Lower lobe of right lung (tissue), 2 donors: Measurements from ENCODE around the gene PATJ. TPM values are rescaled to one million over a fixed set of nuclear protein-coding genes. Genes with fewer than 3 reads are reported as not detected.
A peak's percentile ranks its signal among the peaks of the same experiment; 100 is the strongest.

Source experiments
- ATAC-seq, 2 donors: fragments of 200-7000 bp; cut with Tn5 transposase; one replicate each; pipeline ENCODE4 v1.9.1; 2020 to 2022; ENCODE audit warnings: mild to moderate bottlenecking in 2 of 2, moderate library complexity in 2 of 2
- DNase-seq: peaks from one replicate; pipeline ENCODE4 v3.0.0-alpha.2; 2020
- H3K27ac ChIP-seq: fragments of 200-600 bp; one replicate; pipeline ENCODE4 v1.8.0; 2022
- H3K27me3 ChIP-seq: fragments of 200-600 bp; one replicate; pipeline ENCODE4 v1.8.0; 2022; ENCODE audit warnings: low read depth
- H3K36me3 ChIP-seq: fragments of 200-600 bp; one replicate; pipeline ENCODE4 v1.8.0; 2022; ENCODE audit warnings: mild to moderate bottlenecking
- H3K4me1 ChIP-seq: fragments of 200-600 bp; one replicate; pipeline ENCODE4 v1.8.0; 2022
- H3K4me3 ChIP-seq: fragments of 200-600 bp; one replicate; pipeline ENCODE4 v1.8.0; 2022; ENCODE audit warnings: mild to moderate bottlenecking
- H3K9me3 ChIP-seq: fragments of 200-600 bp; one replicate; pipeline ENCODE4 v1.8.0; 2022
- CTCF ChIP-seq: fragments of 200-600 bp; IDR thresholded peaks from one replicate; pipeline ENCODE4 v1.8.0; 2022; ENCODE audit warnings: antibody characterized with exemption, mild to moderate bottlenecking
- intact Hi-C: fragments of 100-400 bp; cut with DNase I; formaldehyde crosslinking; loops from one replicate; pipeline ENCODE4 v1.11.0; 2022
- total RNA-seq: library from RNA; stranded (reverse); fragmentation: NEBNext Ultra II Directional; extraction: Animal tissue kit (Norgen Biotek cat#: 25700); gene quantifications from one replicate; pipeline ENCODE4 v1.2.1, GENCODE V29; 2021
- donor health status: DM: no; HTN: yes; CAD: no; lungs with severe emphysema.

PATJ gene
- total RNA-seq, 1 donor from 2014 or later: 63.9 TPM

DNA sequence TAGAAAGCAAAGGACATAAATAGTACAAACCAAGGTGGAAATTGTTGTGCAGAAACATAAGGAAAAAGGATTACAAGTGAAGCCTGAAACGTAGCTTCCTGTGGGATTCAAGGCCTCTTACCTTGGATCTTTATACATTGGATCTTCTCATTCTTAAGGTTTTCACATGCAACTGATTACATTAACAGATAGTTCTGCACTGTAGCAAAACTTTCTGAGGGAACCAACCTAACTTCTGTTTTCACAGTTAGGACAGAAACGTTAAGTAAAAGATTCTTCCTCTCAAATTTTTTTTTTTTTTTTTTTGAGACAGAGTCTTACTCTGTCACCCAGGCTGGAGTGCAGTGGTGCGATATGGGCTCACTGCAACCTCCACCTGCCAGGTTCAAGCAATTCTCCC lies 9.6 kb upstream of the PATJ start:
- ATAC-seq (no peak), DNase-seq (no peak)
- intact Hi-C loops: no loop called here
- Histone ChIP-seq H3K27ac (no peak overlapping the region), H3K27me3 (no peaks in the 10 kb centered on the region), H3K4me3 (no peak overlapping the region), H3K4me1 (no peaks in the 10 kb centered on the region), H3K9me3 (no peaks in the 10 kb centered on the region), H3K36me3 (no peaks in the 10 kb centered on the region)
- TF ChIP-seq CTCF: no peak

- ATAC-seq (no peak), DNase-seq (no peak)
- H3K36me3 ChIP-seq: no peaks in the 10 kb centered on the region
- H3K4me1 ChIP-seq: peaks cover 13% of the 10 kb centered on the region
- TF ChIP-seq CTCF: no peak
- intact Hi-C loops: no loop called here
- H3K4me3 ChIP-seq: peak overlapping the region; percentile 71
- no peaks in the 10 kb centered on the region for H3K27me3 ChIP-seq
- H3K9me3 ChIP-seq: no peaks in the 10 kb centered on the region
- H3K27ac ChIP-seq: peak overlapping the region; percentile 95
Measured at GRCh38 chr1:61740751-61741700, 1.3 kb upstream of the PATJ start.

DNA sequence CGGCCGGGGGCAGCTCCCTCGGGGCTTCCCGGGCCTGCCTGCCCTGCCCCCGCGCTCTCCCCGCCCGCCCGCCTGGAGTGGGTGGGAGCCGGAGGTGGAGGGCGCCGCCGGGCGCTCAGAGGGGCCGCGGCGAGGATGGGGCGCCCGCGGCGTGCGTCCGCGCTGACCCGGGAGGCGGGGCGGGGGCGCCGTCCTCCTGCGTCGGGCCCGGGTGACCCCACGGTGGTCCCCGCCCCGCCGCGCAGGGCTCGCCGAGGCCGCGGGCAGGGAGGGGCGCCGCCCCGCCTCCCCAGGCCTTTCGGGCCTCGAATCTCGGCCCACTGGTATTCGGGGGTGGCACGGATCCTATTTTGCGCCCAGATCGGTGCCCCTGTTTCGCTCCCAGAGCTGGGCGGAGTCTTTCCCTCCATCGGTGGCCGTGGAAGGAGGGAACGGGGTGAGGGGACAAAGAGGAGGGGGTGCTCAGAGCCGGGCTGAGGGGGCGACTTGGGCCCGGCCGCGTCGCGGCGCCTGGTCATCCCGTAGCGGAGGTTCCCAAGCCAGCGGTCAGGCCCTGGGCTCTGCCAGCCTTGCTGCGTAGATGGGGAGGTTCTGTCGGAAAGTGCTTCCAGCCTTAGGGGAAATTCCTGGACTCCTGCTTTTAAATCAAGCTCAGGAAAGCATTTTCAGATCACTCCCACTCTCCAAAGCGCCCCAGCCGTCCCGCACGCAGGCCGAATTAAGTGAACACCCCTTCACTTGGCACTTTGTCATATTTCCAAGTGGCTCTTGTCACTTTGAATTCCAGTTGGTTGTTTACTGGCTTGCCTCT lies 545 bp downstream of the PATJ start:
- H3K4me3 ChIP-seq: peak overlapping the region; percentile 71
- intact Hi-C loops: no loop called here
- peak; percentile 78 to 88 for ATAC-seq
- peaks cover 18% of the 10 kb centered on the region for H3K4me1 ChIP-seq
- H3K27me3 ChIP-seq: no peaks in the 10 kb centered on the region
- peak overlapping the region; percentile 95 for H3K27ac ChIP-seq
- no peaks in the 10 kb centered on the region for H3K9me3 ChIP-seq
- no peak for TF ChIP-seq CTCF
- peak; percentile 71 for DNase-seq
- no peaks in the 10 kb centered on the region for H3K36me3 ChIP-seq

DNA sequence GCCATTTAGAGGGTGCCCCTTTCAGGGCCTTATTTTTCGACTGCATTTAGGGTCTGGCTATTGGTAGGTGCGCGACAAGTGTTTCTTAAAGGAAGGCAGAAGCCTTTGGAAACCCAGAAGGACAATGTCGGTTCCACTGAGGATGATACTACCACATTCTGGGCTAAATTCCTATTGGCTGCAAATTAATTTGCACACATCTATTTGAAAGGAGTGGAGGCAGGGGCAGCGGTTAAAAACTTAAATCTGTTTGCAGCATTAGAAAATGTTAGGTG lies 1.1 kb downstream of the PATJ start:
- no peaks in the 10 kb centered on the region for H3K9me3 ChIP-seq
- no peaks in the 10 kb centered on the region for H3K27me3 ChIP-seq
- H3K36me3 ChIP-seq: no peaks in the 10 kb centered on the region
- H3K4me3 ChIP-seq: peak overlapping the region; percentile 71
- TF ChIP-seq CTCF: no peak
- peaks cover 18% of the 10 kb centered on the region for H3K4me1 ChIP-seq
- no peak for DNase-seq
- ATAC-seq: no peak
- H3K27ac ChIP-seq: peak overlapping the region; percentile 95
- intact Hi-C loops: no loop called here

DNA sequence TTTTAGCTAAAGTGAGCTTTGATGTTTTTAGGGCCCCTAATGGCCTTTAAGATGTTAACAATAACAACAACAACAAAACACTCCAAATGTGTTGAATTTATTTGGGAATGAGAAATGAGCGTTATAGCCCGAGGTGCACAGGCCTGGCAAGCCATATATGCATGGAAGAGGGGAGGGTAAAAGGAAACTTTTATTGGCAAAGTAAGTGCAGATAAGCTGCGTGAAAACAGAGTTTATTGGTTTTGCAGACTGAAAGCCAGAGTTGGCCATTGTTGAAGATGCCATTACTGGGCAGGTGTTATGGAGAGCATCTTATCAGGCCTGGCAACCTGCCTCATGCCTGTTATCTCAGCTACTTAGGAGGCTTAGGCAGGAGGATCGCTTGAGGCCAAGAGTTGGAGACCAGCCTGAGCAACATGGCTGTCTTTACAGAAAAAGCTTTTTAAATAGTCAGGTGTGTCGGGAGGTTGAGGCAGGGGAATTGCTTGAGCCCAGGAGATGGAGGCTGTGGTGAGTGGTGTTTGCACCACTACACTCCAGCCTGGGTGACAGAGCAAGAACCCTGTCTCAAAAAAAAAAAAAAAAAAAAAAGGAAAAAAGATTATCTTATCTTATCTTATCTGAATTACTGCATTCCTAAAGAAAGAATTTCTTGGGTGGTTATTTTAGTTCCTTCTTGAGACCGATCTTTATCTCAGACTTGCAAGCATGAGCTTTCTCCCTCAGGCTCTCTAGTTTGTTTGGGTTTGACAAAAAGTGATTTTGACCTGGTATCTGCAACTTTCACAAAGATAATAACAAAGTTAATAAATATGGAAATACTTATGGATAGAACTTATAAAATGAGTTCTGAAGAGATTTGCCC lies 1.7 kb downstream of the PATJ start:
- no peaks in the 10 kb centered on the region for H3K27me3 ChIP-seq
- no peaks in the 10 kb centered on the region for H3K9me3 ChIP-seq
- intact Hi-C loops: no loop called here
- peaks cover 18% of the 10 kb centered on the region for H3K4me1 ChIP-seq
- ATAC-seq (no peak), DNase-seq (no peak)
- H3K36me3 ChIP-seq: no peaks in the 10 kb centered on the region
- no peak for TF ChIP-seq CTCF
- peak overlapping the region; percentile 71 for H3K4me3 ChIP-seq
- H3K27ac ChIP-seq: peak overlapping the region; percentile 95
